HepG2 (cell line): ENCODE results near the gene ADAMTS2. TPM values are rescaled to one million over a fixed set of nuclear protein-coding genes. Genes with fewer than 3 reads are reported as not detected.
A peak's percentile ranks its signal among the peaks of the same experiment; 100 is the strongest.

Experiments
- ATAC-seq: fragments of 200-7000 bp; cut with Tn5 transposase; 3 replicates; pipeline ENCODE4 v1.9.1; 2020; ENCODE audit warnings: mild to moderate bottlenecking, moderate library complexity
- BruUV-seq: library from RNA; stranded (reverse); fragments of 400-500 nt; replicated peaks from 2 replicates; lab custom pipeline; 2021; lab: Mats Ljungman, UMichigan
- CTCF ChIA-PET: fragments of 300-600 bp; formaldehyde crosslinking; extraction: SDS; loops from one replicate; lab custom pipeline; 2021; ENCODE audit warnings: low total read pairs, inconsistent platforms, low intra/inter-chr PET ratio; lab: Yijun Ruan, JAX
- POLR2A ChIA-PET: fragments of 350-600 bp; sonication (Branson Sonifier 250); formaldehyde crosslinking; loops from one replicate; lab custom pipeline; 2020; ENCODE audit warnings: antibody characterized with exemption, inconsistent platforms; lab: Yijun Ruan, JAX
- DNase-seq: peaks from one replicate; pipeline ENCODE4 v3.0.0-alpha.2; 2015; ENCODE audit warnings: low spot score
- FAIRE-seq: peaks from 3 replicates; lab custom pipeline; 2011; peaks lifted over from hg19 to GRCh38; lab: Jason Lieb, UNC
- H2AFZ ChIP-seq: one replicate; pipeline ENCODE4 v1.6.1; 2011; ENCODE audit warnings: low read length, inconsistent platforms
- H3K27ac ChIP-seq: fragments of 300-600 bp; 3 replicates; pipeline ENCODE4 v1.8.0; 2011; ENCODE audit warnings: mixed run types, mild to moderate bottlenecking, mixed read lengths, low read length, inconsistent platforms; ENCODE audit not compliant: insufficient read depth; ENCODE audit errors: extremely low read length
- H3K27me3 ChIP-seq, 2 experiments: fragments of 200-600 bp in 1 of 2; 2 replicates in 1 of 2; 3 replicates in 1 of 2; pipeline versions ENCODE4 v1.6.0 to v1.8.0; 2011; ENCODE audit warnings: low read length in 2 of 2, mild to moderate bottlenecking in 2 of 2, moderate library complexity in 2 of 2, inconsistent platforms in 1 of 2; ENCODE audit not compliant: insufficient read depth in 2 of 2, control insufficient read depth in 1 of 2
- H3K36me3 ChIP-seq, 2 experiments: fragments of 200-600 bp in 1 of 2; replicated peaks in 1 of 2; 2 replicates in 1 of 2; 3 replicates in 1 of 2; pipeline versions ENCODE4 v1.5.1 to v1.8.0; 2011; ENCODE audit warnings: low read length in 2 of 2, inconsistent platforms in 1 of 2; ENCODE audit not compliant: insufficient read depth in 2 of 2, control insufficient read depth in 1 of 2
- H3K4me1 ChIP-seq: 2 replicates; pipeline ENCODE4 v1.5.1; 2012; ENCODE audit warnings: low read length, inconsistent platforms; ENCODE audit not compliant: insufficient read depth
- H3K4me2 ChIP-seq: 2 replicates; pipeline ENCODE4 v1.6.0; 2011; ENCODE audit warnings: low read depth, low read length, inconsistent platforms
- H3K4me3 ChIP-seq, 3 experiments: fragments of 200-600 bp in 1 of 3; sonication (generic), shearing (Covaris generic) in 1 of 3; replicated peaks in 1 of 3; 2 replicates each; pipeline ENCODE4 v1.5.1; 2011 to 2016; ENCODE audit warnings: low read length in 3 of 3, inconsistent platforms in 2 of 3, low read depth in 2 of 3, mild to moderate bottlenecking in 2 of 3, control low read depth in 1 of 3, mixed read lengths in 1 of 3; ENCODE audit not compliant: insufficient read depth in 1 of 3
- H3K79me2 ChIP-seq: one replicate; pipeline ENCODE4 v1.6.1; 2011; ENCODE audit warnings: low read length, inconsistent platforms; ENCODE audit not compliant: insufficient read depth
- H3K9ac ChIP-seq: 2 replicates; pipeline ENCODE4 v1.6.0; 2011; ENCODE audit warnings: mild to moderate bottlenecking, low read depth, low read length, inconsistent platforms; ENCODE audit not compliant: insufficient read depth
- H3K9me3 ChIP-seq: 2 replicates; pipeline ENCODE4 v1.5.1; 2012; ENCODE audit warnings: mild to moderate bottlenecking, low read length
- H4K20me1 ChIP-seq: 2 replicates; pipeline ENCODE4 v1.6.0; 2011; ENCODE audit warnings: inconsistent platforms, mild to moderate bottlenecking, low read length, moderate library complexity; ENCODE audit not compliant: insufficient read depth
- ZNF83 ChIP-seq: sonication (generic); formaldehyde crosslinking; IDR thresholded peaks from 2 replicates; pipeline ENCODE4 v1.4.0; 2020; ENCODE audit warnings: missing genetic modification reagents, mild to moderate bottlenecking, borderline replicate concordance
- WGBS: methylation state at CpG from one replicate; pipeline ENCODE4 v1.1.6; 2017; ENCODE audit warnings: low lambda C conversion rate; 5-methylcytosine and 5-hydroxymethylcytosine counted together
- in situ Hi-C: cut with HindIII; loops from 2 replicates; pipeline ENCODE4 v1.10.0; 2017; ENCODE audit warnings: low pct_unique_long_range_greater_than_20kb; ENCODE audit not compliant: extremely low pct_ligation_motif_present
- intact Hi-C: fragments of 100-400 bp; cut with micrococcal nuclease; formaldehyde crosslinking; loops from one replicate; pipeline ENCODE4 v1.10.0; 2022; ENCODE audit not compliant: unreplicated experiment
- polyA plus RNA-seq, 8 experiments: library from polyadenylated mRNA; depleted of rRNA in 3 of 8; stranded (reverse) in 7 of 8; unstranded in 1 of 8; fragments of >200 nt; fragmentation: Illumina TruSeq in 4 of 8; extraction: Trizol in 4 of 8; gene quantifications; 2 replicates each; pipeline versions ENCODE4 v1.2.1 to v1.2.3, GENCODE V29; 2011 to 2016; ENCODE audit warnings: low read depth in 4 of 8, missing spikeins in 1 of 8, mixed read lengths in 1 of 8; ENCODE audit not compliant: insufficient read depth in 1 of 8
- total RNA-seq, 5 experiments: library from RNA; depleted of rRNA; stranded (reverse); fragments of >200 nt; fragmentation: Illumina TruSeq; extraction: Trizol; gene quantifications; 2 replicates each; pipeline ENCODE4 v1.2.3, GENCODE V29; 2016; ENCODE audit warnings: low read depth in 1 of 5
- TF ChIP-seq, protein P1 (sequence below): sonication (generic); formaldehyde crosslinking; IDR thresholded peaks from 2 replicates; pipeline ENCODE4 v1.5.0; 2020; ENCODE audit warnings: mild to moderate bottlenecking, missing genetic modification reagents, moderate library complexity

Gene ADAMTS2
- total and polyA plus RNA-seq, 2 of the 13 experiments (the other 11 are each of a cell fraction or from before 2014, with no cell fraction given): 0.24 to 3.5 TPM

DNA sequence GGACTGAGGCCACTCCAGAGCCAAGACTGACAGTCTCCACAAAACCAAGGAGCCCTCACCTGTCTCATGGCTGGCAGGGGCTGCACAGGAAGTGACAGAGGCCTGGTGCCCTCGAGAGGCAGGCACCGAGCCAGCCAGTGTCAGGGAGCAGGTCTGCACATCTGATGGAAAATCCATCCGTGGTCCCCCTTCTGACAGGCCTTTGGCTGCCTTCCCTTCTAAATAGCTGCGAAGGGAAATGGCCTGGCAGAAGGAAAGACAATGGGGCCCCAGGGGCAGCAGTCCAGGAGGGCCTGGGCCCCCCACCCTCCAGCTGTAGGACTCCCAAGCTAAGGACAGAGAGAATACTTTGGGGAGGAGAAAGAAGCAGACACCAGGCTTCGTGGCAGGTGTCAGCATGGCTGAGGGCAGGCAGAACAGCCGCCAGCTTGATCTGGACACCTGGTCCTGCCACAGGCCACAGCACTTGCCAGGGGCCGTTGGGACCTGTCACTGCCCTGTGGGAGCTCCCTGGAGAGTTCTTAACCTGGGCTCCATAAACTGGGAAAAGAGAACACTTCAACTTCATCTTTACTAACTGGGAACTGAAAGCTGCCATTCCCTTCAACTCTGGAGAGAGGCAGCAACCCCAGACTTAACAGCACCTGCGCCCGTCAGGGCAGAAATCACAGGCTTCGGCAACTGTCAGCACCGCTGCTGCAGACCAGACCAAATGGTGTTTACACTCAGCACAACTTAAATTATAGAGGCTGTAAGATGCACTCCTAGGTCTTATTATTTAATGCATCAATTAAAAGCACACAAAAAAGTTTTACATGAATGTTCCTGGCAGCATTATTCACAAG is 22.0 kb downstream of the ADAMTS2 start:
- no peaks in the 10 kb centered on the region for H3K4me1 ChIP-seq
- peaks cover 9 to 41% of the 10 kb centered on the region in 2 experiments; a peak in 4 of 5 replicates for H3K27me3 ChIP-seq
- no peak overlapping the region for H3K27ac ChIP-seq
- ATAC-seq (peak; percentile 33; the same call in 1 of the 3 replicates), DNase-seq (no peak), FAIRE-seq (no peak)
- 22% methylated on average over 8 of the region's 11 CpGs for WGBS
- no peak overlapping the region for H3K9ac ChIP-seq
- CTCF ChIA-PET: no interaction called here
- H2AFZ ChIP-seq: no peak overlapping the region
- no TSS peak for BruUV-seq
- TF ChIP-seq, protein P1, sequence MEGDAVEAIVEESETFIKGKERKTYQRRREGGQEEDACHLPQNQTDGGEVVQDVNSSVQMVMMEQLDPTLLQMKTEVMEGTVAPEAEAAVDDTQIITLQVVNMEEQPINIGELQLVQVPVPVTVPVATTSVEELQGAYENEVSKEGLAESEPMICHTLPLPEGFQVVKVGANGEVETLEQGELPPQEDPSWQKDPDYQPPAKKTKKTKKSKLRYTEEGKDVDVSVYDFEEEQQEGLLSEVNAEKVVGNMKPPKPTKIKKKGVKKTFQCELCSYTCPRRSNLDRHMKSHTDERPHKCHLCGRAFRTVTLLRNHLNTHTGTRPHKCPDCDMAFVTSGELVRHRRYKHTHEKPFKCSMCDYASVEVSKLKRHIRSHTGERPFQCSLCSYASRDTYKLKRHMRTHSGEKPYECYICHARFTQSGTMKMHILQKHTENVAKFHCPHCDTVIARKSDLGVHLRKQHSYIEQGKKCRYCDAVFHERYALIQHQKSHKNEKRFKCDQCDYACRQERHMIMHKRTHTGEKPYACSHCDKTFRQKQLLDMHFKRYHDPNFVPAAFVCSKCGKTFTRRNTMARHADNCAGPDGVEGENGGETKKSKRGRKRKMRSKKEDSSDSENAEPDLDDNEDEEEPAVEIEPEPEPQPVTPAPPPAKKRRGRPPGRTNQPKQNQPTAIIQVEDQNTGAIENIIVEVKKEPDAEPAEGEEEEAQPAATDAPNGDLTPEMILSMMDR (CRISPR knock-in tag): peak; percentile 36
- no peak for TF ChIP-seq ZNF83
- intact Hi-C loops: no loop called here
- H3K4me2 ChIP-seq: no peak overlapping the region
- POLR2A ChIA-PET: no interaction called here
- H3K4me3 ChIP-seq: no peak overlapping the region
- no peaks in the 10 kb centered on the region for H3K36me3 ChIP-seq
- in situ Hi-C loops: no loop called here
- no peaks in the 10 kb centered on the region for H3K79me2 ChIP-seq
- no peaks in the 10 kb centered on the region for H4K20me1 ChIP-seq
- no peaks in the 10 kb centered on the region for H3K9me3 ChIP-seq
